GM21526 (cell line): ENCODE data around the gene GORAB.

Experiments
- ATAC-seq: cut with Tn5 transposase; IDR thresholded peaks from one replicate; pipeline ENCODE4 v1.9.1; 2021; ENCODE audit warnings: moderate library complexity; ENCODE audit not compliant: unreplicated experiment, low FRiP score

The GORAB gene

DNA sequence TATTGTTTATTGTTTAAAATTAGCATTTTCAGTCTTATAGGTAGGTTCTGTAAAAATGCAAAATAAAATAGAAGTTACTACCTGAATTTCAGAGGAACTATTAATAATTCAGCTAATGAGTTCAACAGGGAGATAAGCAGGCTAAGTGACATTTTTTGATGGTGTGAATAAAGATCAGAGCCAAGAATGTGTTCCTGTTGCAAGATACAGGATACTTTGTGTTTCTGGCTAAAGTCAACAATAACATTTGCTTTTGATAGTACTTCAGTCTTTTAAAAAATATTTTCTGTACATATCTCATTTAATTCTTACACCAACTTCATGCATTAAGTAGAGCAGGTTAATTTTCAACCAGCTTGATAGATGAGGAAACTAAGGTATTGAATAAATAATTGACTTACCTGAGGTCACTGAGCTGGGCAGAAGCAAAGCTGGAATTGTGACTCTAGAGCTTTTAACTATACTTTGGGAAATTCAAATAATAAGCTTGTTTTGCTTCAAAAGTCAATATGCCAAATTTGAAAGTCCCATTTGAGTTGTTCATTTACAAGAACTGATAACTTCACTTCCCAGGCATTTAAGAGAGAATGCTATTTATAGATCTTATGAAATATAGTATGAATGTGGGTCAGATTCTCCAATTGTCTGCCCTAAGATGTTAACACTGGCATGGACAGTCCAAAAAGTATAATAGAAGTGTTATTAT lies 6.0 kb downstream of the GORAB start:
- ATAC-seq, result no peak

DNA sequence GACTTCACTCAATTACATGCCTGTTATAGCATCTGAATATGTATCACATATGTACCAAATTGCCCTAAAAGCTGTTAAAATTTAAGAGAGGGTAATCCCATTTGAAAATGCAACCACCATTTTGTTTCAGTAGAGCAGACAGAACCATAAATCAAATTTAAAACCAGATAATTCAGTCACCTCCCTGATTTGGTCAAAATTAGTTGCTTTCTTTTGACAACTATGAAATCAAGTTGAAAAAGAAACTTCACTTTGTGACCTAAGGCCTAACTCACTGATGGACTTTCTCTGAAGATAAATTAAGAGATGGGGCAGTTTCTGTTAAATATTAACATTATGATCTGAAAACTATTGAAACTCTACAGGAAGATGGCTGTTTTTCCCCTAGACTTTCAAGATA lies 6.7 kb downstream of the GORAB start:
- ATAC-seq, result no peak

DNA sequence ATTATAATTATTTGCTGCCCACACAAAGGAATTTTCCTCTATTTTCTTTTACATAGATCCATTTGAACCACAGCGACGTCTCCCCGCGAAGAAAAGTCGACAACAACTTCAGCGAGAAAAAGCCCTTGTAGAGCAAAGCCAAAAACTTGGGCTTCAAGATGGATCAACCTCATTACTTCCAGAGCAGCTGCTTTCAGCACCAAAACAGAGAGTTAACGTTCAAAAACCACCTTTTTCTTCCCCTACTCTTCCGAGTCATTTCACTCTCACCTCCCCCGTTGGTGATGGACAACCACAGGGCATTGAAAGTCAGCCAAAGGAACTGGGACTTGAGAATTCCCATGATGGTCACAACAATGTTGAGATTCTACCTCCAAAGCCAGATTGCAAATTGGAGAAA lies 7.2 kb downstream of the GORAB start:
- no peak for ATAC-seq

DNA sequence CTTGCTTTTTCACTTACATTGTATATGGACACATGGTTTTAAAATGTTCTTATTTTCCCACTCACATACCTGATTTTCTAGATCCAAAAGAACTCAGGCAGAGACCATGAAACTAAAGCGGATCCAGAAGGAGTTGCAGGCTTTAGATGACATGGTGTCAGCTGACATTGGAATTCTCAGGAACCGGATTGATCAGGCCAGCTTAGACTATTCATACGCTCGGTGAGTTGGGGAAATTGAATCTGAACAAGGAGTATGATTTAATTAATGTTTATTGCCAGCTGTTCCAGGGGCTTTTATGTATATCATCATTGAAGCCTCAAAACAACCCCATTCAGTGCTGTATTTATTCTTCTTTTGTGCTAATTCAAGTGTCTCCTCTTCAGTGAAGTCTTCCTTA lies 12.7 kb downstream of the GORAB start:
- no peak for ATAC-seq

DNA sequence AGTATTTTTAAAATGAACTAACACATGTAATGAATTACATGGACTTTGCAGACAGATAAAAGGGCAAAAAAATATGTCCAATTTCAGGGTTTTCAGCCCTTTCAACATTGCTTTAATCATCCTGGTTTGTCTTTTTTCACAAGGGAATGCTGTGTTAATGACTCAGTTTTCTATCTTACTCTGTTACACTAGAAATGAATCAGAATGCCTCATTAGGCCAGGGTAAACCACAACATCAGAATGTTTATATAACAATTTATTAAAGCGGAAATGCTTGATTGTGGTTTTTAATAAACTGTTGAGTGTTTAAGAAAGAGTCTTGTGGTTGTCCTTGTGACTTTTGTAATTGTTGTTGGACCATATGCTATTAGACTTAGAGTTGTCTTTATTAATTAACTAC lies 13.5 kb downstream of the GORAB start:
- no peak for ATAC-seq

DNA sequence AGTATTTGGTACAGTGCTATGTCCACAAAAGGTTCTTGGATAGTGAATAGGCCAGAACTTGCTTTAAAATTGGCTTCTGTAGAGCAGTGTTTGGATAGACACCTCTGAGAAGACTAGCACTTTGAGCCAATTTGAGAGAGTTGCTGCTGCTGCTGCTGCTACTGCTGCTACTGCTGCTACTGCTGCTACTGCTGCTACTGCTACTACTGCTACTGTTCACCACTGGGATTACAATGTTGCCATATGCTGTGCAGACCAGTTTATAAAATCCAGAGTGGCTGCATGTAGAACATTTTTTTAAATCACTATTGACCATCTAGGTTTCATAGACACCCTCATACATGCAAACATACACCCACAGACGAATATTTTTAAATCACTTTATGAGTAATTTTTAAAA lies 15.3 kb downstream of the GORAB start:
- ATAC-seq, result no peak

DNA sequence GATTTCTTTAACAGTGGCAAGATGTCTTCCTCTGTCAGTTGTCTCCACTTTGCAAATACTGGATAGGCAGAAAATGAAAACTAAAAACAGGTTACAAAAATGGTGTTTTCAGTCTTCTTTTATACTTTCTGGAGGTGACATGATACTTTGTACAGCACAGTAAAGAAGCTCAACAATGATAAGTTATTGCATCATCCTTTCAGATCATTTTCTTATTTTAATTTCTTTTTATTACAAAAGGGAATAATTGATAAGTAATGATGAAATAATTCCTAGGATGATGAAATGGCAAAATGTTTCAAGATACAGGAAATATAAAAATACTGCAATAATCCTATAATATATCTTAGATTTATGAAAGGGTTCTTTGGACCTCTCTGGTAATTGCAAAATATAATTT lies 16.5 kb downstream of the GORAB start:
- ATAC-seq, result no peak

DNA sequence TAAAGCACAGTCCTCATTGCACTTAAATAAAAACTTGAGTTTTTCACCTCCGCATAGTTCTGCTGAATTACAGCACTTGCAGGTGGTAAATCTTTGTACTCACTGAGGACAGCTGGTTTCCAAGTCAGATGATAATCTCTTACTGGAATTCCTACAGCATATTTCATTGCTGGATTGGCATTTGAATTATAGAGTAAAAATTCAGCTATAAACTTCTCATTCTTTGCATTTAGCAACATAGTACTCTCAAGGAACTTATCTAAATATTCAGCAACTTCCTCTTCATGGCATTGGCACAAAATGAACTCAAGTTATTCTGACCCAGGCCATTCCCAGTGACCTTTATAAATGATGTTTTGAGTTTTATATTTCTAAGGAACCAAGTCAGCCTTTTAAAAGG lies 23.4 kb downstream of the GORAB start:
- no peak for ATAC-seq

DNA sequence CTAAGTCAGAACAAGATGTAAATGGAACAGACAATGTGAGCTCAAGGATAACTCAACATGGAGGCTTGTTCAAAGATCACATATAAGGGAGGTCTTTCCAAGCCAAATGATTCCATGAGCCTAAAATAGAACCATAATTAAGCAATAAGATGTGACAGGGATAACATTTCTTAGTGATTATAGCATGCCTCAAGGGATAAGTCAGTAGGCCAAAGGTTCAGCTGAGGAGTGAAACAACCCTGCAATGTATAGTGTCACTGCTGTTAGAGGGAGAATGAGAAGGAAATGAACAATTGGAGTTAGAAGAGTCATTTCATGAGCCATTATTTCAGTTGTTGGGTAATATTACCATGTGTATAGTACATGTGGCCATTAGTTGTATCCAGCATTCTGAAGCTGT lies 25.0 kb downstream of the GORAB start:
- ATAC-seq, result no peak

DNA sequence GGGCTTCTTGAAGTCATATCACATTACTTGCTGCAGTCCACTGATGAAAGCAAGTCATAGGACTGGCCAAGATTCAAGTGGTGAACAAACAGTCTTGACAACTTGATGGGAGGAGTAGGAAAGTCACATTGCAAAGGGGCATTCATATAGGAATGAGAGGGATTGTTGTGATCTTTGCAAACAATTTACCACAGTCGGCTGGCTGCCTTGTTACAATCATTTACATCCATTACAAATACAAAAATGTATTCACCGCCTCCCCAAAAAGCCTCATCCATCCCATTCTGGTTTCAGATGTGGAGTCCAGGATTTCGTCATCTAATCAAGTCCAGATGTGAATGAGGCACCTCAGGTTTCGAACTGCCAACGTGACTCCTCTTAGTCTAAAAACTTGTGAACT lies 26.8 kb downstream of the GORAB start:
- no peak for ATAC-seq

DNA sequence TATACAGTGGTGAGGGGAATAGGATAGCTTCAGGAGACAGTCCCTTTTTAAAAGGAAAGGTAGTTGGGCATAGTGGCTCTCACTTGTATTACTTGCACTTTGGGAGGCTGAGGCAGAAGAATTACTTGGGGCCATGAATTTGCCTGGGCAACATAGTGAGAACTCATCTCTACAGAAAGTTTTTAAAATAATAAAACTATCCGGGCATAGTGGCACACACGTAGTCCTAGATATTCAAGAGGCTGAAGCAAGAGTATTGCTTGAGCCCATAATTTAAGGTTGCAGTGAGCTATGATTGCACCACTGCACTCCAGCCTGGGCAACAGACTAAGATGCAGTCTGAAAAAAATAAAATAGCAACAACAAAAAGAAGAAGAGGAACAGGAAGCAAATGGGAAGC lies 27.2 kb downstream of the GORAB start:
- ATAC-seq, result no peak

DNA sequence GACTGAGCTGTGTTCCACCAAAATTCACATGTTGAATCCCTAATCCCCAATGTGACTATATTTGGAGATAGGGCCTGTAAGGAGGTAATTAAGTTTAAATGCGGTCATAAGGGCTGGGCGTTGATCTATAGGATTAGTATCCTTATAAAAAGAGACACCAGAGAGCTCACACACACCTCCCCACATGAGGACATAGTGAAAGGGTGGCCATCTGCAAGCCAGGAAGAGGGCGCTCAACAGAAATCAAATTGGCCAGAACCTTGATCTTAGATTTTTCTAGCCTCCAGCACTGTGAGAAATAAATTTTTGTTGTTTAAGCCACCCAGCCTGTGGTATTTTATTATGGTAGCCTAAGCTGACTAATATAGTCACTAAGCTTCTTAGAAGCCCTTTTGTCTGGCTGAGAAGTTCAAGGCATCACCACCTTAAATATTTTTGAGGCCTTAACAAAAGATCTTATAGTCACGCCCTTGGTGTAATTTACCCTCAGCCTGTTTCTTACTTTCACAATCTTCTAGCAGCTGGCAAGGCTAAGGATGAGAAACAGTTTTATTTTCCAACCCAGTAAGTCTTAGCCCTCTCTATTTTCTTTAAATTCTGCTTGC lies 28.8 kb downstream of the GORAB start:
- ATAC-seq, result no peak

DNA sequence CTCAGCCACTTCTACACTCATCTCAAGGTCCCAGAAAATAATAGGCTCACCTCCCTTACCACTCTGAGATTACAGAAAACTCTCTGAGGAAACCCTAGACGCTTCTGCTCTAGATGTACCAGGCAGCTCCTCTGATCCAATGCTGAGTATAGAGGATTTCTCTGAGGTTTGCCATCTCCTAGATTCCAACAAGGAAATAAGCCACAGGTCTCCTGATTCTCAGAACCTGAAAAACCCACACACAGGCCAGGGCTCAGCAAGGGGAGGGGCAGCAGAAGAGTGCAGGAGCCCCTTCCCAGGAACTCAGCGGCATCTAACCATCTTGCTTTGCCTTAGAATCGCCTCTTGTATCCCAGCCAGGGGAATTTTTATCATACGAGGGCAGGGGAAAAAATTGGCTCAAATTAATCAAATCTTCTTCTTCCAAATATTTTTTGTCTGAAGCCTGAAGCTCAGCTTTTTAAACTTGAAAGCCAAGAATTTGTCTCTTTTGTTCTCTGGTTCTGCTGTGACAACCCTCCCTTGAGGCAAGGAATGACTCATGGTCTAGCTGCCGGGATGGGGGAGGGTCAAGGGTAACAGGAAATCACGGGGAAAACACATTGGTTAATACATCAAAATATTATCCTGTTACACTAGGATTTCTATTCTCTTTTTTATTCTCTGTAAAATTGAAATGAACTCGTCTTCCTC lies 30.8 kb downstream of the GORAB start:
- ATAC-seq, result no peak

DNA sequence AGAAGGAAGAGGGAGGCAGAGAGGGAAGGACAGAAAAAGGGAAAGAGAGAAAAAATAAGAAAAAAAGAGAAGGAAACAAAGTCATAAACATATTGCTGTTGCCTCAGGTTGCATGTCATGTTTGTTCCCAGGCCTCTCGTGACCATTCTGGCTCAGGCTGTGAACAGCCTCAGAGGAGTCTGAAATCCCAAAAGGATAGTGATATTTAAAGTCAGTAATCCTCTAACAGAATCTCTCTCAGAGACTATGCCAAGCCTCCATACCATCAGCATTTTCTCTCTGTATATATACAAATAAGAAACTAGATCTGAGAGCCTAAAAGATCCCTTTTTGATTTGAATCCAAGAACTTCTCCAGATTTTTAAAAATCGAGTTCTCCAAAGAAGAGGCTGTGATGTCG lies 35.2 kb downstream of the GORAB start:
- no peak for ATAC-seq

DNA sequence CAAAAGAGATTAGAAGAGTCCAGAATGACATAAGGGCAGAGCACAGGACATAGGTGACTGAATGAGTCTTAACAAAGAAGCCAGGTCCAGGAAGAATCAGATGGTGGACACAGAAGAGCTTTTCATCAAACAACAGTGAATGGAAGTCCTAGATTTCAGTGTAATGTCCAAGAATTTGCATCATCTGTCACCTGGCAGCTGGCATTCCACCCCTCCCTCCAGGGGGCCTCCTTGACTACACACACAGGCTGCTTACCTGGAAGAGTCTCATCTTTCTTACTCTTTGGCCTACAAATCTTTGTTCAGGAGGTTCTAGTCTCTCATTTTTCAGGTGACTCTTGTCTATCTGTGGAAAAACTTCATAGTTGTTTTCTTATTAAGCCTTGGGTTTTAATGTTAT lies 36.2 kb downstream of the GORAB start:
- no peak for ATAC-seq

DNA sequence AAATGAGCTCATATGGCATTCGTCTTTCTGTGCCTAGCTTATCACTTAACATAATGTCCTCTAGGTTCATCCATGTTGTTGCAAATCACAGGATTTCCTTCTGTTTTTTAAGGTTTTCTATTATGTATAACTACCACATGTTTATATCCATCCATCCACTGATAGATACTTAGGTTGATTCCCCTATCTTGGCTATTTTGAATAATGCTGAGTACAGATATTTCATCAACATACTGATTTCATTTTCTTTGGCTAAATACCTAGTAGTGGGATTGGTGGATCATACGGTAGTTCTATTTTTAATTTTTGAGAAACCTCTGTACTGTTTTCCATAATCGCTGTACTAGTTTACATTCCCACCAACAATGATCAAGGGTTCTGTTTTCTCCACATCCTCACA lies 45.0 kb downstream of the GORAB start:
- ATAC-seq, result no peak

DNA sequence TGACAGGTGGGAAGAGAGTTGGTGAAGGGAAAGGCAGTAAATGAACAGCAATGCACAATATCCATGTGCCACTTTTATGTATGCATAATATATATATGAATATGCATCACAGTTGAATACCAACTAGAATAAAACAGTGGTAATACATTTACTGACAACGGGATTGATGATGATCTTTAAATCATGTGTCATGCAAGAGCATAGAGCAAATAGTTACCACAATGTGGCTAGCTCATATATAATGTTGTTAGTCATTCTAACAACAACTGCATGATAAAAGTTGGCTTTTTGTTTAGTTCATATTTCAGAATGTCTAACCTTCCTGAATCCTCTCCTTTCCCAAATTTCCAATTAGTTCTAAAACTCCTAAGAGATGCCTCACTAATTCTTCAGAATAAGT lies 46.4 kb downstream of the GORAB start:
- no peak for ATAC-seq

DNA sequence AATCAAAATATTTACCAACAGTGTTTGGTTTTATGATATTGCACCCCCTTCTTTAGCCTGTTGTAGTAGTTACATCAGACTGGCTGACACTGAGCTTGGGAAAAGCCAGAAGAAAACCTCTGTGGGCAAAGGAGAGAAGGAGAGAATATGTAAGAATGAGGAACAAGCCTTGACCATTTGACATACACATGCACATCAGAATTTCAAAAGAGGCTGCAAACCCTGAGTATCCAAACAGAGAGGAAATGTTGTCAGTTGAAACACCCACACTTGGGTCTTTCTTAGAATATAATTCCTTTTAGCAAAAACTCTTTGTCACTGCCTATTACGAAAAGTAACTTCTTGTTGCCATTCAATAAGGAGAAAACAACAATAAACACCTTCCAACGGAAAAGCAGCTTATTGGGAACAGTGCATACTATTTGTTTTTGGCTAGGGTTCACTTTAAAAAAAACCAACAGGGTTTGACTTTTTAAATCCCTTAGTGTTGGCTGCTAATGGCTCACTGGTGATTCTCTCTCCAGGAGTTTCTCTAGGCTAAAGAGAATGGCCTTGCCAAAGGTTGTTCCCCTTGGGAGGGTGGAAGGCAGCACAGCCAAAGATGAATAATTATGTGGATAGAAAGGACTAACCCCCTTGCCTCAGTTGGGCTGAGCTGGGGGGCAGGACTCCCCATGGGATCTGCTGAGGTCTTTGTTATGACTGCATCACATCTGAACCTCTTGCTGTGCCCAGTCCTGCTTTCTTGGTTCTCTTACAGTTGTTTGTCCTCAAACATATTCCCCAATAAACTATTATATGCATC lies 48.9 kb downstream of the GORAB start:
- ATAC-seq, result no peak

DNA sequence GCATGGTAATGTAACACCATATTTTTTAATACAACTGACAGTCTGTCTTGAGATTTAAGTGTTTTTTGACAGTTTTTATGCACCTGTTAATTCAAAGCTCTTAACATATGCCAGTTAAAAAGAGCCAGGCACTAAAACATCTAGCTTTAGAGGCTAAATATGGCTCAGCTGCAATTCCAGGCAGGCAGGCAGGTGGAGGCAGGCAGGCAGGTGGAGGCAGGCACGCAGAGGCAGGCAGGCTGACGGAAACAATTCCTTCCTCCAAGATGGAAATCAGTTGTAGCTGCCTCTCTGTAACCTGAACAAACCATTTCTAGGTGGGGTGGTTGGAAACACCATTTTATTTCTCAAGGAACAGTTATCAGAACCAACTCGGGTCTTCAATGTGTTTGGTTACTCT lies 51.2 kb downstream of the GORAB start:
- ATAC-seq, result no peak

DNA sequence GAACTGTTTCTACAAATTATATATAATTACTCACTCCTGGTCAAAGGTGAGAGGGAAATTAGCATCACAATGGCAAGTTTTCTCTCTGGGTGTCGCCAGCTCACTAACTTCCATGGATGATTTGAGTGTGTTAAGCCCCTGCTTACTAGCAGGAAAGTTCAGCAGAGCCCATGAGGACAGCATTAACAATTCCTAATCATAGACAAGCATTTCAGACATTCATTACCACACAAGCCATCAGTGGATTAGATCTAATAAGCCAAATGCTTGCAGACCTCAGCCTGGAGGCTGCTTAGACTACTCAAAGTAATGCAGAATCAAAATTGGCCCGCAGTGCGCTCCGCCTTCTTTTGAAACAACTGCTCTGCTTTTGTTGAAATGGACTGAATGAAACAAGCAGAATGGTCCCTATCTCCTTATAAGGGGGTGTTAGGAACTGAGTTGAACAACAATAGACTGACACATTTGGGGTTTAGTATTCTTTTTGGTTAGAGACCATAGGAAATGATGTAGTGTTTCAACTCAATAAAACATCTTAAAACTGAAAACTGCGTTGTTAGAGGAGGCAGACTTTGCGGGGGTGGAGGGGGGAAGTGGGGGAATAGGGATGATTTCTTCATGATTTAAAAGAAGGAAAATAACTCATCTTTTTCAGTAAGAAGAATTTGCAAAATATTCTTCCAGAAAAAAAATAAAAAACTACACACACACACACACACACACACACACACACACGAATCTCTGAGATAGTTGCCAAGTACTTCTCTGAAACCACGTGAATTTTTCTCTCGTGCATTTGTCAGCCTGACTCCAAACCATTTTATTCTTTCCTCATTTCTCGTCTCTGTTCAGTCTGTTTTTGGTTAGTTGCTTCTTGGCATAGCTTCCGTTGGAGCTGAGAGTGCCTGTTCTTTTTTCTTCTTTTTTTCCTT lies 54.6 kb downstream of the GORAB start:
- ATAC-seq, result no peak
